H9 (cell line): ENCODE data around the gene NAA15. TPM values are rescaled to one million over a fixed set of nuclear protein-coding genes. Genes with fewer than 3 reads are reported as not detected.

Experiments used
- DNase-seq: peaks from one replicate; pipeline ENCODE4 v3.0.0-alpha.2; 2017
- H2AFZ ChIP-seq: one replicate; pipeline ENCODE4 v1.6.1; 2013; ENCODE audit warnings: mild to moderate bottlenecking, low read length, control low read depth, moderate library complexity
- H2AK5ac ChIP-seq: 2 replicates; pipeline ENCODE4 v1.6.1; 2013; ENCODE audit warnings: low read length, control low read depth, mixed read lengths; ENCODE audit not compliant: insufficient read length
- H2BK120ac ChIP-seq: one replicate; pipeline ENCODE4 v1.6.1; 2013; ENCODE audit warnings: low read depth, mild to moderate bottlenecking, low read length, control low read depth, inconsistent platforms; ENCODE audit not compliant: poor library complexity, severe bottlenecking
- H2BK12ac ChIP-seq: 2 replicates; pipeline ENCODE4 v1.6.1; 2013; ENCODE audit warnings: low read length, control low read depth, mixed read lengths, low read depth; ENCODE audit not compliant: insufficient read length
- H2BK15ac ChIP-seq: 2 replicates; pipeline ENCODE4 v1.6.1; 2013; ENCODE audit warnings: low read depth, low read length, control low read depth
- H2BK20ac ChIP-seq: one replicate; pipeline ENCODE4 v1.6.1; 2013; ENCODE audit warnings: low read depth, mild to moderate bottlenecking, low read length, control low read depth, inconsistent platforms; ENCODE audit not compliant: poor library complexity, severe bottlenecking
- H2BK5ac ChIP-seq: 2 replicates; pipeline ENCODE4 v1.6.1; 2013; ENCODE audit warnings: low read length, control low read depth, mixed read lengths; ENCODE audit not compliant: insufficient read length
- H3K14ac ChIP-seq: 2 replicates; pipeline ENCODE4 v1.6.1; 2013; ENCODE audit warnings: low read length, control low read depth; ENCODE audit not compliant: insufficient read depth
- H3K18ac ChIP-seq: 2 replicates; pipeline ENCODE4 v1.6.1; 2013; ENCODE audit warnings: low read depth, mild to moderate bottlenecking, mixed read lengths, low read length, control low read depth; ENCODE audit not compliant: insufficient read length
- H3K23ac ChIP-seq: 2 replicates; pipeline ENCODE4 v1.6.1; 2013; ENCODE audit warnings: low read length, control low read depth, mixed read lengths, low read depth; ENCODE audit not compliant: insufficient read length
- H3K23me2 ChIP-seq: 2 replicates; pipeline ENCODE4 v1.6.1; 2013; ENCODE audit warnings: low read depth, mild to moderate bottlenecking, mixed read lengths, low read length, control low read depth; ENCODE audit not compliant: insufficient read length, poor library complexity, severe bottlenecking
- H3K27ac ChIP-seq: 2 replicates; pipeline ENCODE4 v1.5.1; 2013; ENCODE audit warnings: low read length, control low read depth, mixed read lengths, low read depth; ENCODE audit not compliant: insufficient read length
- H3K27me3 ChIP-seq: 2 replicates; pipeline ENCODE4 v1.6.1; 2013; ENCODE audit warnings: low read length, control low read depth, inconsistent platforms; ENCODE audit not compliant: insufficient read depth
- H3K4ac ChIP-seq: 2 replicates; pipeline ENCODE4 v1.6.1; 2013; ENCODE audit warnings: low read depth, mild to moderate bottlenecking, control low read depth, inconsistent platforms, low read length, moderate library complexity
- H3K4me1 ChIP-seq: 2 replicates; pipeline ENCODE4 v1.6.1; 2013; ENCODE audit warnings: low read length, control low read depth, inconsistent platforms; ENCODE audit not compliant: insufficient read depth
- H3K4me2 ChIP-seq: 2 replicates; pipeline ENCODE4 v1.6.1; 2013; ENCODE audit warnings: low read length, control low read depth, mixed read lengths; ENCODE audit not compliant: insufficient read length, insufficient read depth
- H3K56ac ChIP-seq: 2 replicates; pipeline ENCODE4 v1.6.1; 2013; ENCODE audit warnings: low read depth, mild to moderate bottlenecking, mixed read lengths, low read length, control low read depth; ENCODE audit not compliant: insufficient read length
- H3K79me1 ChIP-seq: 2 replicates; pipeline ENCODE4 v1.6.1; 2013; ENCODE audit warnings: low read depth, mild to moderate bottlenecking, moderate library complexity, low read length, control low read depth, inconsistent platforms; ENCODE audit not compliant: insufficient read depth, poor library complexity, severe bottlenecking
- H3K79me2 ChIP-seq: 2 replicates; pipeline ENCODE4 v1.6.1; 2013; ENCODE audit warnings: low read length, control low read depth, inconsistent platforms; ENCODE audit not compliant: insufficient read depth
- H3K9ac ChIP-seq: 2 replicates; pipeline ENCODE4 v1.6.1; 2013; ENCODE audit warnings: low read length, control low read depth, mixed read lengths; ENCODE audit not compliant: insufficient read length; ENCODE audit errors: extremely low read depth
- H3K9me3 ChIP-seq: one replicate; pipeline ENCODE4 v1.6.1; 2013; ENCODE audit warnings: low read depth, low read length, inconsistent platforms; ENCODE audit not compliant: control insufficient read depth
- H3T11ph ChIP-seq: one replicate; pipeline ENCODE4 v1.6.1; 2013; ENCODE audit warnings: mild to moderate bottlenecking, low read length, control low read depth, inconsistent platforms
- H4K20me1 ChIP-seq: one replicate; pipeline ENCODE4 v1.6.1; 2013; ENCODE audit not compliant: control insufficient read depth, insufficient read length, insufficient read depth
- H4K5ac ChIP-seq: 2 replicates; pipeline ENCODE4 v1.6.1; 2013; ENCODE audit warnings: low read depth, mild to moderate bottlenecking, mixed read lengths, low read length, control low read depth; ENCODE audit not compliant: insufficient read length
- H4K8ac ChIP-seq: replicated peaks from 2 replicates; pipeline ENCODE4 v1.6.1; 2013; ENCODE audit warnings: low read length, control low read depth, mixed read lengths, low read depth; ENCODE audit not compliant: insufficient read length
- H4K91ac ChIP-seq: 2 replicates; pipeline ENCODE4 v1.6.1; 2013; ENCODE audit warnings: low read depth, mild to moderate bottlenecking, moderate library complexity, mixed read lengths, low read length, control low read depth; ENCODE audit not compliant: insufficient read length
- H3K27ac Mint-ChIP-seq, 3 experiments: 2 replicates in 2 of 3; 3 replicates in 1 of 3; pipeline ENCODE4 v1.8.0; 2020 to 2021; ENCODE audit warnings: mixed read lengths in 3 of 3, mild to moderate bottlenecking in 1 of 3, moderate library complexity in 1 of 3
- H3K27me3 Mint-ChIP-seq: 2 replicates; pipeline ENCODE4 v1.8.0; 2021; ENCODE audit warnings: low read depth, mild to moderate bottlenecking, moderate library complexity, mixed read lengths
- H3K36me3 Mint-ChIP-seq, 3 experiments: 2 replicates in 2 of 3; 3 replicates in 1 of 3; pipeline ENCODE4 v1.8.0; 2020 to 2021; ENCODE audit warnings: low read depth in 3 of 3, mixed read lengths in 3 of 3; ENCODE audit not compliant: insufficient read depth in 1 of 3
- H3K4me1 Mint-ChIP-seq, 2 experiments: 2 replicates each; pipeline ENCODE4 v1.8.0; 2020; ENCODE audit warnings: mixed read lengths in 2 of 2
- H3K4me3 Mint-ChIP-seq, 2 experiments: 2 replicates in 1 of 2; 3 replicates in 1 of 2; pipeline ENCODE4 v1.8.0; 2020 to 2021; ENCODE audit warnings: mild to moderate bottlenecking in 2 of 2, mixed read lengths in 2 of 2, moderate library complexity in 1 of 2
- H3K9me3 Mint-ChIP-seq, 2 experiments: 2 replicates in 1 of 2; 3 replicates in 1 of 2; pipeline ENCODE4 v1.8.0; 2020; ENCODE audit warnings: mild to moderate bottlenecking in 2 of 2, mixed read lengths in 2 of 2, moderate library complexity in 1 of 2
- total RNA-seq: library from RNA; stranded (reverse); gene quantifications from 2 replicates; pipeline ENCODE4 v1.2.1, GENCODE V29; 2021
- TF ChIP-seq, protein P1 (sequence below): fragments of 200-600 bp; sonication (generic); conservative IDR thresholded peaks from 3 replicates; pipeline ENCODE4 v1.8.0; 2021; ENCODE audit warnings: antibody characterized with exemption, mild to moderate bottlenecking

Gene NAA15
- total RNA-seq, 1 experiment from 2014 or later: 115 TPM

DNA sequence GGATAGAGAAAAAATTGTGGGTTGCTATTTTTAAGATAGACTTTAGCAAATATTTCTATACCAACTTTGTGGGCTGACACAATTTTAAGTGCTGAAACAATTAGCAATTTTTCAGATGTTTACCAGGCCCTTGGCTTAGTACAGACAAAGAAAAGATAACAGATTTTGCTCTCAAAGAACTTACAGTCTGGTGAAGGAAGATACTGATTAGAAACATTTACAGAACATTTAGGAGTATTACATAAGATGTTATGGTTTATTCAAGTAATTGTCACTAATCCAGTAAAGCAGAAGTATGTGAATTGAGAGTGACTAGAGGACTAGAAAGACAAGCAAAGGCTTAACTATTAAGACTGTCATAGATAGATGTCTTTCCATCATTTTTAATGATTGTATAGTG, 36.3 kb downstream of the NAA15 start:
- Histone ChIP-seq H3K14ac (no peak overlapping the region), H2BK12ac (no peak overlapping the region), H3K23me2 (no peaks in the 10 kb centered on the region), H3K9ac (no peak overlapping the region), H3K4ac (no peak overlapping the region), H3K23ac (no peak overlapping the region), H3K27me3 (no peaks in the 10 kb centered on the region), H4K5ac (no peak overlapping the region), H4K91ac (no peak overlapping the region), H3K4me2 (no peak overlapping the region), H3K27ac (no peak overlapping the region), H3K79me2 (peaks cover 2% of the 10 kb centered on the region; the same call in 1 of the 2 replicates), H2AFZ (no peak overlapping the region), H3K79me1 (peaks cover 4% of the 10 kb centered on the region), H3K9me3 (no peaks in the 10 kb centered on the region), H3T11ph (no peak overlapping the region), H4K20me1 (no peaks in the 10 kb centered on the region), H2BK5ac (no peak overlapping the region), H2BK120ac (no peak overlapping the region), H2BK15ac (no peak overlapping the region), H2AK5ac (no peak overlapping the region), H3K4me1 (no peaks in the 10 kb centered on the region), H2BK20ac (no peak overlapping the region), H3K18ac (no peak overlapping the region), H3K56ac (no peak overlapping the region), H4K8ac (no peak overlapping the region)
- H3K27ac Mint-ChIP-seq: peak overlapping the region in 1 of 3 experiments; percentile 35; a peak in 2 of 7 replicates
- DNase-seq: no peak
- H3K4me1 Mint-ChIP-seq: peaks cover 4% of the 10 kb centered on the region in 2 experiments; a peak in 2 of 4 replicates
- TF ChIP-seq, protein P1, sequence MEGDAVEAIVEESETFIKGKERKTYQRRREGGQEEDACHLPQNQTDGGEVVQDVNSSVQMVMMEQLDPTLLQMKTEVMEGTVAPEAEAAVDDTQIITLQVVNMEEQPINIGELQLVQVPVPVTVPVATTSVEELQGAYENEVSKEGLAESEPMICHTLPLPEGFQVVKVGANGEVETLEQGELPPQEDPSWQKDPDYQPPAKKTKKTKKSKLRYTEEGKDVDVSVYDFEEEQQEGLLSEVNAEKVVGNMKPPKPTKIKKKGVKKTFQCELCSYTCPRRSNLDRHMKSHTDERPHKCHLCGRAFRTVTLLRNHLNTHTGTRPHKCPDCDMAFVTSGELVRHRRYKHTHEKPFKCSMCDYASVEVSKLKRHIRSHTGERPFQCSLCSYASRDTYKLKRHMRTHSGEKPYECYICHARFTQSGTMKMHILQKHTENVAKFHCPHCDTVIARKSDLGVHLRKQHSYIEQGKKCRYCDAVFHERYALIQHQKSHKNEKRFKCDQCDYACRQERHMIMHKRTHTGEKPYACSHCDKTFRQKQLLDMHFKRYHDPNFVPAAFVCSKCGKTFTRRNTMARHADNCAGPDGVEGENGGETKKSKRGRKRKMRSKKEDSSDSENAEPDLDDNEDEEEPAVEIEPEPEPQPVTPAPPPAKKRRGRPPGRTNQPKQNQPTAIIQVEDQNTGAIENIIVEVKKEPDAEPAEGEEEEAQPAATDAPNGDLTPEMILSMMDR: no peak
- no peaks in the 10 kb centered on the region for H3K27me3 Mint-ChIP-seq
- no peaks in the 10 kb centered on the region for H3K9me3 Mint-ChIP-seq
- H3K4me3 Mint-ChIP-seq: no peak overlapping the region
- peaks cover 25 to 65% (median 59%) of the 10 kb centered on the region in 3 experiments; a peak in 6 of 7 replicates for H3K36me3 Mint-ChIP-seq
